PFSK-1 (cell line): ENCODE measurements around the gene MN1.

Source experiments
- FOXP2 ChIP-seq: optimal IDR thresholded peaks from 2 replicates; pipeline ENCODE3; 2011; ENCODE audit warnings: borderline replicate concordance, control low read depth, inconsistent platforms; ENCODE audit not compliant: insufficient read depth; ENCODE audit errors: extremely low read length, extremely low read depth
- POLR2AphosphoS5 ChIP-seq: IDR thresholded peaks from 2 replicates; pipeline ENCODE4 v1.6.1; 2012; ENCODE audit warnings: low read depth, mild to moderate bottlenecking, control low read depth, low read length, moderate library complexity
- SIN3A ChIP-seq: IDR thresholded peaks from 2 replicates; pipeline ENCODE4 v1.6.1; 2012; ENCODE audit warnings: mild to moderate bottlenecking, low read length, moderate library complexity, borderline replicate concordance; ENCODE audit not compliant: insufficient read depth
- TAF1 ChIP-seq: IDR thresholded peaks from 2 replicates; pipeline ENCODE4 v1.6.1; 2012; ENCODE audit warnings: low read length, control low read depth, borderline replicate concordance; ENCODE audit not compliant: insufficient read depth
- TF ChIP-seq, protein P1 (sequence below), 2 experiments: IDR thresholded peaks; 2 replicates each; pipeline versions ENCODE4 v1.6.1 to v1.8.0; 2011 to 2012; ENCODE audit warnings: low read depth in 2 of 2, low read length in 2 of 2, control low read depth in 1 of 2, inconsistent platforms in 1 of 2, mild to moderate bottlenecking in 1 of 2, moderate library complexity in 1 of 2; ENCODE audit not compliant: insufficient read depth in 1 of 2

Gene MN1

DNA sequence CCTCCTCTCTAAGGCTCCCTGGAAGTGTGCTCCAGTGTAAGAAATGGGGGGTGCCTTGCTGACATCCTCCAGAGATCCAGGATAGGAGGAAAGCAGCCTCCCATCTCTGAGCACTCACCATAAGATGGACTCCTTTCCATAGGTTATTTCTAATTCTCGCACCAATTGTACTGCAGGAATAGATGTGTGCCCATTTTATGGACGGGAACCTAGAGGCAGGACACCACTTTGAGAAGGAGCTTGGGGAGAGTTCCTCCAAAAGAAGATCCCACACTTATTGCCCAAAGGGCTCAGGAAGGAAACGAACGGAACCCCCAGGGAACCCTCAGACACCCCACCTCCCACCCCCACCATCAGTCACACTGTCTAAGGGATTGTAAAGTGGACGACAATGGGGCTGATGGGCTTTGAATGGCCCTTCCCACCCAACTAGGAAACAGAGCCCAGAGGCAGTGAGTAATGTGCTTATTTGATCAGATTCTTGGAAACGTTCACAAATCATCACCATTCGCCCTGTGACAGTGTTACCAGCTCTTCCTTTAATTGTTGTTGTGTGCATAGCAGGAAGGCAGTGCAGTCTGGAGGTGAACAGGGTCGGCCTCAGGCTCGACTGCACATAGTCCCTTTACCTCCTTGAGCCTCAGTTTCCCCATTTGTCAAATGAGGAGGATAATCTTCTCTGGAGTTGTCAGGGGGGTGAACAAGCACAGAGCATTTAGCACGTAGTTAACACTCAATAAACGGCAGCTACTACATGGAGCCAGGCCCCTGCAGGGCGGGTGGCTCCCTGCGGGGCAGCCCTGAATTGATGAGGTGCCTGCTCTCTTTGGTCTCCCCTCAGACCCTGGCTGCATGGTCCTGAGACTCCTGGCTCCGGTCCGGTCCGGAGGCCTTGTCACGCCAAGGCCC, 8.4 kb upstream of the MN1 start:
- TF ChIP-seq TAF1 (no peak), POLR2AphosphoS5 (no peak), FOXP2 (no peak), SIN3A (no peak)
- TF ChIP-seq, protein P1, sequence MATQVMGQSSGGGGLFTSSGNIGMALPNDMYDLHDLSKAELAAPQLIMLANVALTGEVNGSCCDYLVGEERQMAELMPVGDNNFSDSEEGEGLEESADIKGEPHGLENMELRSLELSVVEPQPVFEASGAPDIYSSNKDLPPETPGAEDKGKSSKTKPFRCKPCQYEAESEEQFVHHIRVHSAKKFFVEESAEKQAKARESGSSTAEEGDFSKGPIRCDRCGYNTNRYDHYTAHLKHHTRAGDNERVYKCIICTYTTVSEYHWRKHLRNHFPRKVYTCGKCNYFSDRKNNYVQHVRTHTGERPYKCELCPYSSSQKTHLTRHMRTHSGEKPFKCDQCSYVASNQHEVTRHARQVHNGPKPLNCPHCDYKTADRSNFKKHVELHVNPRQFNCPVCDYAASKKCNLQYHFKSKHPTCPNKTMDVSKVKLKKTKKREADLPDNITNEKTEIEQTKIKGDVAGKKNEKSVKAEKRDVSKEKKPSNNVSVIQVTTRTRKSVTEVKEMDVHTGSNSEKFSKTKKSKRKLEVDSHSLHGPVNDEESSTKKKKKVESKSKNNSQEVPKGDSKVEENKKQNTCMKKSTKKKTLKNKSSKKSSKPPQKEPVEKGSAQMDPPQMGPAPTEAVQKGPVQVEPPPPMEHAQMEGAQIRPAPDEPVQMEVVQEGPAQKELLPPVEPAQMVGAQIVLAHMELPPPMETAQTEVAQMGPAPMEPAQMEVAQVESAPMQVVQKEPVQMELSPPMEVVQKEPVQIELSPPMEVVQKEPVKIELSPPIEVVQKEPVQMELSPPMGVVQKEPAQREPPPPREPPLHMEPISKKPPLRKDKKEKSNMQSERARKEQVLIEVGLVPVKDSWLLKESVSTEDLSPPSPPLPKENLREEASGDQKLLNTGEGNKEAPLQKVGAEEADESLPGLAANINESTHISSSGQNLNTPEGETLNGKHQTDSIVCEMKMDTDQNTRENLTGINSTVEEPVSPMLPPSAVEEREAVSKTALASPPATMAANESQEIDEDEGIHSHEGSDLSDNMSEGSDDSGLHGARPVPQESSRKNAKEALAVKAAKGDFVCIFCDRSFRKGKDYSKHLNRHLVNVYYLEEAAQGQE (IDR thresholded peaks at IDR 0.05; ENCODE audit: insufficient read depth in 1 of 2, low read depth in 2 of 2, low read length in 2 of 2), result no peak

GRCh38 chr22:27809226-27809603, 7.7 kb upstream of the MN1 start:
- no peak for TF ChIP-seq TAF1
- TF ChIP-seq, protein P1 (IDR thresholded peaks at IDR 0.05; ENCODE audit: insufficient read depth in 1 of 2, low read depth in 2 of 2, low read length in 2 of 2), result no peak
- no peak for TF ChIP-seq POLR2AphosphoS5
- TF ChIP-seq SIN3A, result no peak
- no peak for TF ChIP-seq FOXP2

DNA sequence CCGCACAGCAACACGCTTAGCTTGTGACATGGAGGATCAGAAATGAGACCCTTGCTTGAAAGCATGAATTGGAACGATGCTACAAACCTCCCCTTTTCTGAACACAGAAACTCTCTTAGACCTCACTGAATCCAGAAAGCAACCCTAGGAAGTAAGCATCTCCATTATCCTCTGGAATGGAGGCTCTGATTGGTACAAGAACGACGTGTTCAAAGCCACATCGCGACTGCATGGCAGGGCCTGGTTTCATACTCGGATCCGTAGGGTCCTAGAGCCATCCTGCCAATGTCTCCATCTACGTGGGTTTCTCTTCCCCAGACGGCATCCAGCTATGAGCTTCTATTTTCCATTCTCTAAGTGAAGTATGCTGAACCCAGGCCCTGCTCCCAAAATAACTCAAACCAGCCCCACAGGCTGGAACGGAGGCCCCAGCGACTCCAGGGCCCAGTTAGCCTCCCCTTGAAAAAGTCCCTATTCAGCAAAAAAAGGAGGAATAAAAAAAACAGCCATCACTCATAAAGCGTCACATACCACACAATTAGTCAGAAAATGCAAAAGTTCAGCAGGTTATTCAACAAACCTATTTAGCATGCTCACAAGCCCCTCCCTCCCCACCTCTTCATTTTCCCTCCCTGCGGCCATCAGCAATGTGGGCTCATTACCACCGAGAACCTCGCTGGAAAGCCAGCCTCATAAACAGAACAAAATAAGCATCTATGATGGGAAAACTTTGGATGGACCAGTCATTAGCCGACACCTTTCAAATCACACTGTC, 7.1 kb upstream of the MN1 start:
- TF ChIP-seq, protein P1 (IDR thresholded peaks at IDR 0.05; ENCODE audit: insufficient read depth in 1 of 2, low read depth in 2 of 2, low read length in 2 of 2), result no peak
- no peak for TF ChIP-seq SIN3A

- TF ChIP-seq, protein P1 (IDR thresholded peaks at IDR 0.05; ENCODE audit: insufficient read depth in 1 of 2, low read depth in 2 of 2, low read length in 2 of 2), result no peak
- no peak for TF ChIP-seq FOXP2
Measured at GRCh38 chr22:27805841-27806240, 4.3 kb upstream of the MN1 start.
